PC-9 (cell line): ENCODE measurements around the gene TCF3. TPM values are rescaled to one million over a fixed set of nuclear protein-coding genes. Genes with fewer than 3 reads are reported as not detected.

Experiments
- BruUV-seq: library from RNA; stranded (reverse); fragments of 400-500 nt; replicated peaks from 2 replicates; lab custom pipeline; 2021; lab: Mats Ljungman, UMichigan
- CTCF ChIA-PET: fragments of 300-600 bp; sonication (Branson Sonifier 250); formaldehyde crosslinking; loops from one replicate; lab custom pipeline; 2022; ENCODE audit warnings: antibody characterized with exemption; lab: Charles Lee
- POLR2A ChIA-PET: fragments of 300-600 bp; sonication (Branson Sonifier 250); formaldehyde crosslinking; loops from one replicate; lab custom pipeline; 2022; ENCODE audit warnings: antibody characterized with exemption; ENCODE audit not compliant: unreplicated experiment; lab: Charles Lee
- DNase-seq, 2 experiments: peaks; one replicate each; pipeline versions ENCODE4 v3.0.0 to v3.0.0-alpha.2; 2015 to 2022; ENCODE audit warnings: mixed read lengths in 1 of 2
- H2AFZ ChIP-seq: fragments of 200-600 bp; sonication (generic); 2 replicates; pipeline ENCODE4 v1.8.1; 2017; ENCODE audit warnings: antibody characterized with exemption
- H3F3A ChIP-seq: fragments of 200-600 bp; sonication (generic); 2 replicates; pipeline ENCODE4 v1.8.1; 2017; ENCODE audit warnings: antibody characterized with exemption, mild to moderate bottlenecking, low read depth; ENCODE audit not compliant: insufficient read depth
- H3K27ac ChIP-seq: fragments of 200-600 bp; sonication (generic); 2 replicates; pipeline ENCODE4 v1.6.1; 2016; ENCODE audit warnings: mixed run types
- H3K27me3 ChIP-seq: fragments of 200-600 bp; sonication (generic); 2 replicates; pipeline ENCODE4 v1.6.1; 2016; ENCODE audit warnings: low read depth, mixed run types; ENCODE audit not compliant: insufficient read depth
- H3K36me3 ChIP-seq: fragments of 200-600 bp; sonication (generic); 2 replicates; pipeline ENCODE4 v1.6.1; 2016; ENCODE audit warnings: low read depth, mixed run types
- H3K4me1 ChIP-seq: fragments of 200-600 bp; sonication (generic); replicated peaks from 2 replicates; pipeline ENCODE4 v1.6.1; 2016; ENCODE audit warnings: mixed run types; ENCODE audit not compliant: insufficient read depth
- H3K4me2 ChIP-seq: fragments of 200-600 bp; sonication (generic); 2 replicates; pipeline ENCODE4 v1.6.1; 2017; ENCODE audit warnings: mixed run types
- H3K4me3 ChIP-seq: fragments of 200-600 bp; sonication (generic); 2 replicates; pipeline ENCODE4 v1.6.1; 2016; ENCODE audit warnings: mixed run types
- H3K79me2 ChIP-seq: fragments of 200-600 bp; sonication (generic); 2 replicates; pipeline ENCODE4 v1.6.1; 2017; ENCODE audit warnings: low read depth, mixed run types
- H3K9me2 ChIP-seq: fragments of 200-600 bp; sonication (generic); 2 replicates; pipeline ENCODE4 v1.8.1; 2017; ENCODE audit warnings: mild to moderate bottlenecking; ENCODE audit not compliant: insufficient read depth
- H3K9me3 ChIP-seq: fragments of 200-600 bp; sonication (generic); 2 replicates; pipeline ENCODE4 v1.8.1; 2016; ENCODE audit warnings: low read depth; ENCODE audit not compliant: insufficient read depth
- H4K20me1 ChIP-seq: fragments of 200-600 bp; sonication (generic); 2 replicates; pipeline ENCODE4 v1.8.1; 2017; ENCODE audit not compliant: insufficient read depth
- CTCF ChIP-seq: fragments of 200-600 bp; sonication (generic); conservative IDR thresholded peaks from 2 replicates; pipeline ENCODE4 v1.6.1; 2017; ENCODE audit warnings: mixed run types, antibody characterized with exemption, mild to moderate bottlenecking, moderate library complexity
- EZH2 ChIP-seq: fragments of 200-600 bp; sonication (generic); IDR thresholded peaks from 2 replicates; pipeline ENCODE4 v1.8.0; 2017; ENCODE audit warnings: antibody characterized with exemption, low read depth
- intact Hi-C: fragments of 100-400 bp; cut with micrococcal nuclease; formaldehyde crosslinking; loops from one replicate; pipeline ENCODE4 v1.10.0; 2022; ENCODE audit not compliant: unreplicated experiment
- total RNA-seq: library from RNA; stranded (reverse); gene quantifications from 2 replicates; pipeline ENCODE4 v1.2.3, GENCODE V29; 2021

The TCF3 gene
- total RNA-seq, 1 experiment from 2014 or later = 98.0 TPM

GRCh38 chr19:1685046-1685445 is 32.6 kb upstream of the TCF3 start:
- TF ChIP-seq CTCF (no peak), EZH2 (no peak)
- H3K79me2 ChIP-seq = no peaks in the 10 kb centered on the region
- no peaks in the 10 kb centered on the region for H3K9me2 ChIP-seq
- no peaks in the 10 kb centered on the region for H3K36me3 ChIP-seq
- no peaks in the 10 kb centered on the region for H3K4me1 ChIP-seq
- intact Hi-C loops = no loop called here
- no peaks in the 10 kb centered on the region for H3K9me3 ChIP-seq
- POLR2A ChIA-PET = no interaction called here
- no peak overlapping the region for H3K4me3 ChIP-seq
- no peaks in the 10 kb centered on the region for H3F3A ChIP-seq
- H4K20me1 ChIP-seq = no peaks in the 10 kb centered on the region
- H3K27ac ChIP-seq = no peak overlapping the region
- H2AFZ ChIP-seq = no peak overlapping the region
- DNase-seq = no peak
- peaks cover 26% of the 10 kb centered on the region for H3K27me3 ChIP-seq
- H3K4me2 ChIP-seq = no peak overlapping the region
- BruUV-seq = no TSS peak
- CTCF ChIA-PET = no interaction called here

GRCh38 chr19:1684573-1684912 is 32.1 kb upstream of the TCF3 start:
- H3K4me1 ChIP-seq = no peaks in the 10 kb centered on the region
- H3K27ac ChIP-seq = no peak overlapping the region
- peaks cover 25% of the 10 kb centered on the region for H3K27me3 ChIP-seq
- no peak overlapping the region for H3K4me3 ChIP-seq
- H4K20me1 ChIP-seq = no peaks in the 10 kb centered on the region
- no peak overlapping the region for H3K4me2 ChIP-seq
- no peaks in the 10 kb centered on the region for H3K9me3 ChIP-seq
- POLR2A ChIA-PET = no interaction called here
- TF ChIP-seq EZH2 = no peak
- TF ChIP-seq CTCF = no peak
- DNase-seq = no peak
- H3K36me3 ChIP-seq = no peaks in the 10 kb centered on the region
- no peaks in the 10 kb centered on the region for H3K9me2 ChIP-seq
- H3F3A ChIP-seq = no peaks in the 10 kb centered on the region
- no peaks in the 10 kb centered on the region for H3K79me2 ChIP-seq
- BruUV-seq = no TSS peak
- no peak overlapping the region for H2AFZ ChIP-seq
- CTCF ChIA-PET = interaction anchor here (0.6 kb wide), 1 partner anchor 139 kb away, joined by 7 read pairs; no protein-coding TSS in a partner anchor
- intact Hi-C loops = no loop called here

GRCh38 chr19:1683869-1684572 is 31.6 kb upstream of the TCF3 start:
- Histone ChIP-seq H3K27ac (no peak overlapping the region), H4K20me1 (no peaks in the 10 kb centered on the region), H3K9me3 (no peaks in the 10 kb centered on the region), H2AFZ (no peak overlapping the region), H3F3A (no peaks in the 10 kb centered on the region), H3K9me2 (no peaks in the 10 kb centered on the region), H3K27me3 (peaks cover 20% of the 10 kb centered on the region), H3K36me3 (no peaks in the 10 kb centered on the region), H3K4me2 (no peak overlapping the region), H3K4me1 (no peaks in the 10 kb centered on the region), H3K4me3 (no peak overlapping the region), H3K79me2 (no peaks in the 10 kb centered on the region)
- CTCF ChIA-PET = interaction anchor here (0.6 kb wide), 1 partner anchor 138 kb away, joined by 7 read pairs; no protein-coding TSS in a partner anchor
- BruUV-seq = no TSS peak
- no peak for TF ChIP-seq EZH2
- TF ChIP-seq CTCF = no peak
- DNase-seq = no peak
- intact Hi-C loops = no loop called here
- POLR2A ChIA-PET = no interaction called here
